DMS53 (cell line): ENCODE measurements around the gene DGCR2.

Experiments used
- DNase-seq: peaks from one replicate; lab custom pipeline; 2025; lab: John Stamatoyannopoulos, UW

Gene DGCR2

DNA sequence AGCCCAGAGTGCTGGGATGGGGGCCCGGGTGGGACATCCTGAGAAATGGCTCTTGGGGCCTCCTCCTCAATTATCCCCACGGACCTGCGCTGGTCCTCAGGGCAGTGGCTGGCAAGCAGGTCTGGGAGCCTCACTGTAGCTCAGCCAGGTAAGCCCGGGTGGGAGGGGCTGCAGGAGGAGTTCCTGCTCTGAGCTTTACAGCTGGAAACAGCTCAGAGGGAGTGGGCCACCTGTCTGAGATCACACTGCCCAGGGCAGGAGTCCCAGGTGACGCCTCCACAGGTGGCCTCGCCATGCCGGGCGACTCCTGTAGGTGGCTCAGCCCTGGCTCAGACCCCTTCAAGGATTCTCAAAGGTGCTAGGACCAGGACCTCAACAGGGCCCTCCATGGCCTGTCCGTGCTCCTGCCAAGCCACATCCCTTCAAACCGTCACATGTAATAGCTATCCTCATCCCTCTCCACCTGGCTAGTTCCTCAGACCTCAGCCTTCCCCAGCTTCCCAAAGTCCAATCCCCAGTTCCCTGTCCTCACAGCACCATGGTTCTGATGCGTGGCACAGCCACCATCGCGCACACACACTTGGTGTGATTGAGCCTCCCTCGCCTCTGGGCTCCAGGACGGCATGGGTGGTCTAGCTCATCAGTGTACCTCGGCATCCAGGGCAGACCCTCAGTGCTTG, 5.3 kb upstream of the DGCR2 start:
- peak; percentile 28 for DNase-seq

- no peak for DNase-seq
These were observed 4.4 kb upstream of the DGCR2 start for GRCh38 chr22:19126309-19127273.

DNA sequence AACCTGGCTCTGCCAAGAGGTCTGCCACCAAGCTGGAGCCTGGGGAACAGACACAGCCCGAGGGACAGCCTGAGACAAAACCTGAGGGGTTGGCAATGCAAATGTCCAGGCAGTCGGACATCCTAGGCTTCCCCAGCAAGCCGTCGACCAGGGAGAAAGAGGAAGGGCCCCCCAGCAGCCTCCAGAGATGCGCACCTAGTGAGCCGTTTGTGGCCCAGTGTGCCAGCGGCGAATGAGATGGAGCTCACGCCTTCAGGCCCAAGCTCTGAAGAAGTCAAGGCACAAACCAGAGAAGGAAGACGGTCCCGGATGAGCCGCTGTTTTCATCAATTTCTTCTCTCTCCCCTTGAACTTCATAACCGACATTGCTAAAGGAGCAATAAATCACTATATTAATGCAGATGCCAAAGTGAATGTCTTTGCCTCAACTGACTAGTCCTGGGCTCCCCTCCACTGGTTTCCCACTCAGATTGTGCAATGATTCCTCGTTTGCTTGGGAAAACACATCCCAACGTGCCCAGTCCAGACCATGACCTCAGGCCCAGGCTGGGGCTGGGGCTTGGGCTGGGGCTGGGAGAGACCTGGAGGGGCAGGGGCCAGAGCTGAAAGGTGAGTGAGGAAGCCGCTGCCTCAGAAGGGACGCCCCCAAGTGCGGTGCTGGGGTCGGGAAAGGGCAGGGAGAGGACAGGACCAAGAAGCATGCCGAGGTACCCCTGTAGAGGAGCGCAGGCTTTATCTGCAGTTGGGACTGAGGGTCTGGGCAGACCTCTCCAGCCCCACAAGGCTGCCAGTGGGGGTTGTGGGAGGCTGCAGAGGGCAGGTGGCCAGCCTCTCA, 3.5 kb upstream of the DGCR2 start:
- no peak for DNase-seq

GRCh38 chr22:19125011-19125410, 2.8 kb upstream of the DGCR2 start:
- no peak for DNase-seq

- DNase-seq = no peak
These were observed 2.2 kb upstream of the DGCR2 start for GRCh38 chr22:19124377-19124776.

DNA sequence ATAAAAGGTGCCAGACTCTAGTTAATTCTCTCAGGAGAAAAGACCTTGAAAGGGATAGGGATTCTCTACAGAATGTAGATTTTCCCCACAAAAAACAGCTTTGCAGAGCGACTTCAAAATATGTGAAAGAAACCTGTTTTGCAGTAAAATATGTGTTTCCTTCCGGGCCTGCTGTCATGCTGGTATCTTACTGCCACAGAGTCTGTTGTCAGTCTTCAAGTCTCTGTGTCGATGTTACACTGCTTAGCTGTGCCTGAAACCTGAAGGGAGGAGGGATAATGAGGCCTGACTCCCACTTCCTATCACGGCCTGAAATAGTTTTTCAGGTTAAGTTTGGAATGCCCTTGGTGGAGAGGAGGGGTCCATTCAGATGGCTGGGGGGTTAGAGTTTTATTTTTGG, 1.7 kb upstream of the DGCR2 start:
- no peak for DNase-seq

GRCh38 chr22:19122752-19123492, 710 bp upstream of the DGCR2 start:
- peak; percentile 56 for DNase-seq

DNA sequence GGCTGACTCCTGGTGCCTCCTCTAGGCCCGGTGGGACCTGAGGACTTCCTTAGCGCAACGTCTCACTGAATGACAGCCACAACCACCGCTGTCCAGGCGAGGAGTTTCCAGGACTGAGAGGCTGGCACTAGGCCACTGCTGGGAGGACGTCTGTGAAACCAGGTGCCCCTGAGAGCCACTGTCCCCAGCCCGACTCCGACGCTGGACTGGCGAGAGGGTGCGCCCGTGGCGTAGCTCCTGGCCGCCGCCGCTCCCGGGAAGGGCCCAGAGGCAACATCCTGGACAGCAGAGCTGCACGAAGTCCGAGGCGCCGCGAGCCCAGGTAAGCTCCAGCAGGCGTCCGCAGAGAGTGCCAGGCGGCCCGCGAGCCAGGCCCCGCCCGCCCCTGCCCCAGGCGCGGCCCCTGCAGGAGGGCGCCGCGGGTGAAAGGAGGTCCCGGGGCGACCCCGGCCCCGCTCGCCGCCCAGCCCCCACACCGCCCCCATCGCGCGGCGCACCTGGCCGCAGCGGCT, 525 bp downstream of the DGCR2 start:
- DNase-seq = peak; percentile 59

DNA sequence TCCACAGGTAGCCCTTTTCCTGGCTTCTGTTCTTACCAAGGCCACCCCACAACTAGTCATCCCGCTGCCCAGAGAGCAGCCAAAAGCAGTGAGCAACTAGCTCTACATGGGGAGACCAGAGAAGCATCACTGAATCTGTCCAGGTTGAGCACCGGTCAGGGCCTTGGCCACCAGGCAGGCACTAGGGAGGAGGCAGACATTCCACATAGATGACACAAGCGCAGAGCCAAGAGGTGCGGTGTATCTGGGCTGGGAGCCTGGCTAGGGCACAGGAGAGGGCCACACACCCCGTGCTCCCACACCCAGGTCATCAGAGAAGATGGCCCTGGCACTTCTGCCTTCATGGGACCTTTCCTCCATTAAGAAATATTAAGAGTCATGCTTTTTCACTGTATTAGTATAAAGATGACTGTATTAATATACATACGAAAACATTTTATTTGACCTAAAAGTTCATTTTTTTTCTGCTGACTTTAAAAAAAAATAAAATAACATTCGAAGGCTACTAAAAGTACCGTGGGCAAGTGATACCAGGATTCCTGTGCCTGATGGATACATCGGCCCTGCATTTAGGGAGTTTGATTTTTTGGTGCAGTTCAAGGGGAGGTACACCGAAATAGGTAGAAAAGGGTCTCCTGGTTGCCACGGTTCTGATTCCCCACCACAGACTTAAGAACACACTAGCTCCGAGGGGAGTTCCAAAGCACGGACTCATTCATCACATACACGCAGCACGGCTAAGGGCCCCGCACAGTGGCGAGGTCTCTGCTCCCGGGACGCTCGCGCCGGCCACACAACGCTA, 1.2 kb downstream of the DGCR2 start:
- peak; percentile 57 for DNase-seq

DNA sequence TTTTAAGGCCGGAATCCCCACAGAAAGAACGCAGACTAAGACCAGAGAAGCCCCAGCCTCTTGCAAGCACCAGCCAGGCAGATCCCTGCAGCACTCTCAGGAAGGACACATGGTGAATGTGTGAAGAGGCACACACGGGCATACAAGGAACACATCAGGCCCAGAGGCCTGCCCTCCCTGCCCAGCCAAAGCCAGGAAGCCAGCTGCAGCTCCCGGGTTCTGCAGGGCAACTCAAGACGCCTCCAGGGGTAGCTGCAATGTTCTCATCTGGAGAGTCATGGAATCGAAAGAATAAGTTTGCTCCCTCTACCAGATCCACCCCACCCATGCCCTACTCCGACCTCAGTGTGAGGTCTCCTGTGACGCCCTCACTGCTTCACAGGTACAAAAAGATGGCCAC, 2.3 kb downstream of the DGCR2 start:
- DNase-seq = no peak

GRCh38 chr22:19118329-19118880, 3.8 kb downstream of the DGCR2 start:
- DNase-seq = no peak

- peak; percentile 84 for DNase-seq
These were observed 5.1 kb downstream of the DGCR2 start for GRCh38 chr22:19117111-19117512.

GRCh38 chr22:19115628-19116027, 6.6 kb downstream of the DGCR2 start:
- no peak for DNase-seq

DNA sequence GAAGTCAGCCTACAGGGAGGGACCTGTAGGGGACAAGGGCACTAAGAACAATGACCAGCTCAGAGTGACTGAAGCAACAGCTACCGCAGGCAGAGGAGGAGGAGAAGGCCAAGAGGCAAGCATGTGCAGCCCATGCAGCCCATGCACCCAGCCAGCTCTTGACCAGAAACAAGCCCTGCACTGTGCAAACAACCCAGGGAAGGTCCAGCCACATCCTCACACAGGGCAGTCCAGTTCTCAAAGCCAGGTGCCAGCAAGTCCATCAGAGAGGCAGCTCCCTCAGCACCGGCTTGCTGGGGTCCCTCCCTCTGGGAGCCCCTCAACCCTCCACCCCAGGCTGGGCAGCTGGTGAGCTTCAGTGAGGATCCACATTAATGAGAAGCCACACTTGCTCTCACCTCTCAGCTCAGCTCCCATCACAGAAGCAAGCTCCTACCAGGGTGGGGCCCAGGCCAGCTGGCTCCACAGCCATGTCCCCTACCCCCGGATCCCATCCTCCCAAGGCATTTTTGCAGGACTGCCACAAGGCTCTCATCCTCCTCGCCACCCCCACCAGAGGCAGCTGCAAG, 7.1 kb downstream of the DGCR2 start:
- DNase-seq = no peak

- no peak for DNase-seq
These were observed 8.8 kb downstream of the DGCR2 start for GRCh38 chr22:19113429-19113828.

DNA sequence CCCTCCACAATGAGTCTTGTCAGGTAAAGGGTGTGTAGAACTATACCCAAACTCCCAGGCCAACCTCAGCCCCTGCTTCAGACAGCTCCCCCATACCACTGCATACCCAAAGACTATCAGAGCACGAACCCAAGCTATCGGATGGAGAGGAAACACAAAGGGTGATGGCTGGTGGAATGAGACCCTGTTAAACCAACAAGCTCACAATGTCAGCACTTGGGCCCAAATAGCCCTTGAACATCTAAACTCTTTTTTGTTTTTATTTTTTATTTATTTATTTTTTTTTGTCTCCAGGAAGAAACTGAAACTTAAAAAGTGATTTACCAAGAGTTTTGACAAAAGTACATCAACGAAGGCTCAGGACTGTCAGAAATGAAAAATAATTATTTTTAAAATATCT, 10.6 kb downstream of the DGCR2 start:
- no peak for DNase-seq

DNA sequence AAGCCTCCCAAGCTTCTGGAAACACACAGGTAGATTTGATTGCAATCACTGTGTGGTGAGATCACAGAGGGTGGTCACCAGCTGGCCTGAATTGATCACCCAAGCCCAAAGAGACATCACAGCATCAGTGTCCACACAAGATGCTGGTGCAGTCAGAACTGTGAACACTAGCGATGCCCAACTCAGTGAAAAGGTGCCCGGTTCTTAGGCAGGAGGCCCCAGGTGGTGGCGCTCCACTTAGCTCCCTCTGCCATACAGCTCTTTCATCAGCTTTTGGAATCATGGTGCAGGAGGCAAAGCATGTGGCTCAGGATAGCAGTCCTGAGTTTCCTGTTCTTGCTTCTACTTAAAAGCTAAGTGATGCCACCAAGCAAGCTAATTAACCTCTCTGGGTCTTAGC, 11.1 kb downstream of the DGCR2 start:
- no peak for DNase-seq

DNA sequence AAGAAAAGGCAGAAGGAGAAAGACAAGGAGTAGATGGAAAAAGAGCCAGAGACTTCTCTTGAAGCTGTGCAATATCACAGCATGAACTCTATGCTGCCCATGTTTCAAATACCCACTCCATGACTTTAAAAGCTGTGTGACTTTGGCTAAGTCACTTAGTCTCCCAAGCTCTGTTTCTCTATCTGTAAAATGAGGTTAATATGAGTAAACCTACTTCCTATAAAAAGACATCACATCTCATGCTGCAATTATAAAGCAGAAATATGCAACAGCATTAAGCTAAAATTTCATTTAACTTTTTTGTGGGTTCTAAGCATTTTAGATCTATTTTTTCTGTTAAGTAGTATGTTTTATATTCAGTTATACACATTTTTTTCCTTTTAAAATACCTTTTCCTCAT, 11.6 kb downstream of the DGCR2 start:
- no peak for DNase-seq

DNA sequence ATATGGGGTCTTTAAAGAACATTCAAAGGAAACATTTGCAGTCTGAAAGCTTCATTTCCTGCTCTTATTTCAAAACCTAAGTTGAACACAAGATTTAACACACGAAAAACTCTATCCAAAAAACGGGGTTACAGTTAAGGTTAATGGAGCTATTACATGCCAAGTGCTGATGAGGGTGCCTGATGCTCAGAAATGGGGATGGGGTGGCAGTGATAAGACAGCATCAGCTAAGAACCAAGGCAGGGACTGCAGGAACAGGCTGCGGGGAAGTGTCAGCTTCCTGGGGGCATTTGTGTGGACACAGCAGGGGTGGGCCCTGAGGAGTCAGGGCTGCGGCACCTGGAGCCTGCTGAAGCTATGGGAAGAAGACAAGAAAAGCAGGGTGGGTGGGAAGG, 12.2 kb downstream of the DGCR2 start:
- DNase-seq = no peak
